Hematopoietic multipotent progenitor cell treated with erythropoietin and hydrocortisone succinate and interleukin-3 and kit ligand, for 17 days (in vitro differentiated cells): ENCODE data around the gene TMEM258.

Experiments used
- DNase-seq: peaks from one replicate; pipeline ENCODE4 v3.0.0-alpha.2; 2015; ENCODE audit warnings: low spot score

Gene TMEM258

GRCh38 chr11:61775606-61776554, 16.5 kb downstream of the TMEM258 start:
- DNase-seq, result no peak

GRCh38 chr11:61775106-61775505, 17.3 kb downstream of the TMEM258 start:
- no peak for DNase-seq

DNA sequence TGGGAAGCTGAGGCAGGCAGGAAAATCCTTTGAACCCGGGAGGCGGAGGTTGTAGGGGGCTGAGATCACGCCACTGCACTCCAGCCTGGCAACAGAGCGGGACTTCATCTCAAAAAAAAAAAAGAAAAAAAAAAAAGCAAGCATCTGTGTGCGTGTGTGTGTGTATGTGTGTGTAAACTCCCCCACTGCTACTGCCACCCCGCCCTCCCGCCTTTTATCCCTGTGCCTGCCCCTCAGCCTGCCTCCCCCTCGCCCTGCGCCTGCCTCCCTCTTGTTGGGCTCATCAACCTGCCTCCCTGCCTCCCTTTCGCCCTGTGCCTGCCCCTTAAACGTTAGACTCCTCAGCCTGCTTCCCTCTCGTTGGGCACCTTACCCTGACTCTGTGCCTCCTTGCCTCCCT, 18.0 kb downstream of the TMEM258 start:
- DNase-seq, result no peak

- no peak for DNase-seq
Measured at GRCh38 chr11:61773809-61774208, 18.6 kb downstream of the TMEM258 start.

GRCh38 chr11:61773356-61773755, 19.0 kb downstream of the TMEM258 start:
- DNase-seq, result no peak

GRCh38 chr11:61771985-61772455, 20.4 kb downstream of the TMEM258 start:
- DNase-seq, result no peak

- DNase-seq, result no peak
Measured at GRCh38 chr11:61771195-61771894, 21.1 kb downstream of the TMEM258 start.

DNA sequence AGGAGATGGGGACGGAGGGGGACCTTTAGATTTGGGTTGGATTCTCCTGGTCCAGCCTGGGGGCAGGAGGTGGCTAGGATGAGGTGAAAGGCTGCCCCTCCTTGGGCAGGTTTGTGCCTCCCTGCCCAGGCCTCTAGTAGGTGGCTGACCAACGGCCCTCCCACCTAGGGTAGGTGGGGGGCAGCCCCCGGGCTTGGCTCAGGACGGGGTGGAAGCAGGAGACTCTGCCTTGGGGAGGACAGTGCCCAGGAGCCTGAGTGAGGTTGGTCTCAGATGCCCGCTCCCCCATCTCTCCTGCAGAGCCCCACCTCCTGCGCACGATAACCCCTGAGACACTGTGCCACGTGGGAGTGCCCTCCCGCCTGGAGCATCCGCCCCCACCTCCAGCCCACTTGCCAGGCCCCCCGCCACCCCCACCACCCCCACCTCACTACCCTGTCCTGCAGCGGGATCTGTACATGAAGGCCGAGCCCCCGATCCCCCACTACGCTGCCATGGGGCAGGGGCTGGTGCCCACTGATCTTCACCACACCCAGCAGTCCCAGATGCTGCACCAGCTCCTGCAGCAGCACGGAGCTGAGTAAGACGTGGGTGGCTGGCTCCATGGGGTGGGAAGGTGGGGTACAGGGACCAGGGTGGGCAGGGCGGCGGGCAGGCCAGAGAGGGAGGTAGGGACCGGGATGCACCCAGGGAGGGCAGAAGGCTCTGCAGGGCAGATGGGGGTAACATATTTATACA, 22.3 kb downstream of the TMEM258 start:
- DNase-seq, result no peak

DNA sequence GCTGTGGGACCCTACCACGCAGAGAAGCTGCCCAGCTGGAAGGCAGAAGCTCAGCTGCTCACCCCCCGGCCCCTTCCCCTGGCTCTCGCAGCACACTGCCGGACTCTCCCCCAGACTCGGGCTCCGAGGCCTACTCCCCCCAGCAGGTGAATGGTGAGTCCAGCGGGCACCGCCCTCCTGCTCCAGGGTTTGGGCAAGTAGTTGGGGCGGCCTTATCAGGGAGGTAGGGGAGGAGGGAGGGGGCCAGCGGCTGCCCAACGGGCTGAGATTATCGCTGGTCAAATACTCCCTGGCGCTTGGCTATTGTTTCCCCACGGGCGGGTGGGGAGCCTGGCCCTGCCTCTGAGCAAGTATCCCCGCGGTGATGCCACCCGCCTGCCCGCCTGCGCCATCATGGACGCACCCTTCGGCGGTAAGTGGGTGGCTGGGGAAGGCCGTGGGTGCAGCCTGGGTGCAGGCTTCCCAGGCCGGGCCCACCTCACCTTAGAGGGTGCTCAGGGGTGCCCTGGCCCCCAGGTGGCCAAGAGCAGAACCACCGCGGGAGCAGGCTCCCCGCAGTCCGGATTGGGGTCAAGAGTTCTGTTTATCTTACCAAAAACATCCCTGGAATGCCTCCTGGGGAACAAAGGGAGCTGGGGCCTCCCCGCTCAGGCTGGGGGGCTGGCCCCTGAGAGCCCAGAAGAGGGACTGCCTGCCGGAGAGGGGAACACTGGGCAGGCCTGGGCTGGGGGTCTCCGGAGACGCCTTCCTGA, 23.1 kb downstream of the TMEM258 start:
- DNase-seq, result no peak

DNA sequence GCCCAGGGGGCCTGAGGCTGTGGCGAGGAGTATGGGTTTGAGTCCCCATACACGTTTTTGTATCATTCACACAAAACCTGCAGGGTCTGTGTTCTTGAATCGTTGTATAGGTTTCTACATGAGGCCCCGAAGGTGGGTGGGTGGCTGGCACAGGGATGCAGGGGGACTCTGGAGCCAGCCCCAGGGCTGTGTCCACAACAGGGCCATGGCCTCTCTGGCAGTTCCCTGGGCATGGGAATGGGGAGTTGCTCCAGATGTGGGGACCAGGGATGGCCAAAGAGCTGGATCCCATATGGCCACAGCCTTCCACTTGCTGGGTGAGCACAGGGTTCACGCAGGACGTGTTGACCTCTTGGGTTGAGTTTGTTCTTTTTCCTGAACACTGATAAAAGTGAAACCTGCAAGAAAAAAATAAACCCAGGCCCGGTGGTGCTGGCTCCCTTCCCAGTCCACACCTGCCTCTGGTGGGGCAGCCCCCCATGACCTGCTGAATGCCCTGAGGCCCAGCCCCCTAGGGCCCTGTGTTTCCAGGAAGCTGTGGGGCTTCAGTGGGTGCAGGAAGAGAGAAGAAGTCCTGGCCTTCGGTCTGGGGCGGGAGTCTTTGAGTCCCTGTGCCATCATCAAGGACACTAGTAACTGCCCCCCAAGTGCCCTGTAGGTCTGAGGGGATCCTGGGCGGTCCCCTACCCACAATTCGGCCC, 23.9 kb downstream of the TMEM258 start:
- DNase-seq, result no peak

- DNase-seq, result no peak
Measured at GRCh38 chr11:61766353-61766841, 26.0 kb downstream of the TMEM258 start.

GRCh38 chr11:61765550-61766253, 26.7 kb downstream of the TMEM258 start:
- DNase-seq, result no peak

DNA sequence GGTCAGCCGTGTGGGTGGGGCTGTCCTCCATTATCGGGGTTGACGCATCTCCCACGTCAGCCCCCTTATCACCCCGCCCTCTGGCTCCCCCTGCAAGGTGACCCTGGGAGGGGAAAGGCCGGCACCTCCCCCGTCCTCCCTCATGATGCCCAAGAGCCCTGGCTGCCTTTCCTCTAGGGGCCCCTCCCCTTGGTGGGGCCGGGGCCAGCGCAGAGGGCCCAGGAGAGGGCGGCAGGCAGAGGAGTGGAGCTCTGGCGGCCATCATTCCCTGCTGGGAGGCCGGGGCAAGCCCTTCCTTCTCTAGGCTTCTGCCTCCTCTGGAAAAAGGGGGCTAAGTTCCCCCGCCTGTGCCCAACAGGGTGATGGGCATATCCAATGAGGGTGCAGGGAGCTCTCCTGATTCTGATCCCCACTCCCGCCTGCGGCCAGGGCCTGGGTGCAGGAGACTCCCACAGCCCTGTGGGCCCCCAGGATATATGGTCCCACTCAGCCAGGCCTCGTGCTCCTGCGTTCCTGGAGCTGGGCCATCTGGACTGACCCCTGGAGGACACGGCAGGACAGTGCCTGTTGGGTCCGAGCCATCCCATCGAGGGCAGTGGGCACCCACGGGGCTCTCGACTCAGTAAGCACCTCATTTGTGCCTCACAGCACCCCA, 27.7 kb downstream of the TMEM258 start:
- DNase-seq, result no peak

DNA sequence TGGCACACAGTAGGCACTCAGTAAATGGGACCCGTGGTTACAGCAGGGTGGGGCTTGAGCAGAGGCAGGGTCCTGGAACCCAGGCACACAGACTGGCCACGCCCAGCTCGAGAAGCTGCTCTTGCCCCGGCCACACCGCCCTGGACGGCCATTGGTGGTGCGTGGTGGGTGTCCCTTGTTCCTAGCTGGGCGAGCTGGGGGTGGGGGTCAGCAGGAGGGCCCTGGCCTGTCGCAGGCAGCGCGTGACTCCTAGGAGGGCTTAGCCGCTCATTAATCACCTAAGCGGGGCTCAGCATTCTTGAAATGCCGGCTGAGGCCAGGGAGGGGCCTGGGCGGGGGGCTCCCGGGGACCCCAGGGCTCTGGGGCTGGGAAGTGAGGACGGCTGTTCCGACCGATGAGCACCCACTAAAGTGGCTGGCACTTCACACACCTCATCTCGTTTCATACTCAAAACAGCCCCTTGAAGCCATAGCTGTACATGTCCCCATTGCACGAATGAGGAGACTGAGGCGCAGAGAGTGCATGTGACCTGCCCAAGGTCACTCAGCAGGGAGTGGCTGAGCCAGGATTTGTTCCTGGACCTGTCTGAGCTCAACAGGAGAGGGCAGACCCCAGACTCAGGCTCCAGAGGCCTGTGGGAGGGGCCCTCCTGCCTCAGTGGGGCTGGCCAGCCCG, 28.3 kb downstream of the TMEM258 start:
- DNase-seq, result no peak

GRCh38 chr11:61762798-61763197, 29.6 kb downstream of the TMEM258 start:
- DNase-seq, result no peak

- no peak for DNase-seq
Measured at GRCh38 chr11:61762223-61762615, 30.2 kb downstream of the TMEM258 start.

- no peak for DNase-seq
Measured at GRCh38 chr11:61761440-61762222, 30.8 kb downstream of the TMEM258 start.

DNA sequence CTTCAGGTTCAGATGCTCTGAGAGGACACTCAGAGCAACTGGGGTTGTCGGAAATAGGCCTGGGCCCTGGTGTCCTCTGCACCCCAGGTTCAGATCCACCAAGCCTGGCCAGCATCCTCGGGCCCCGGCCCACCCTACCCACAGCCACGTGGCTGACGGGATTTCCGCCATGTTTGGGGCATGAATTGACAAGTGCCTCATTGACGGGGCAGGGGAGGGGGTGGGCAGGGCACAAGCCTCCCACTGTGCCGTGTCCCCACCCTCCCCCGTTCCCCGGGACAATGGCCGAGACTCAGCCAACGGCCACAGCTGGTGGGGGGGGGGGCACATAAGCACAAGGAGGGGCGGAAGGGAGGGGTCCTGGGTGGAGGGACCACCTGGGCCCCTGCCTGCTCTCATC, 31.5 kb downstream of the TMEM258 start:
- DNase-seq, result no peak
